Measurements from ENCODE around the gene PRSS22.

GRCh38 chr16:2814551-2815298 is 43.2 kb downstream of the PRSS22 start:
- no peak for TF ChIP-seq CTCF (IDR thresholded peaks at IDR 0.05)
- TF ChIP-seq ZFX (IDR thresholded peaks at IDR 0.05; ENCODE audit: borderline replicate concordance), result no peak

Data from 22Rv1 (cell line).